Myocyte (in vitro differentiated cells): Measurements from ENCODE around the gene KIF16B. TPM values are rescaled to one million over a fixed set of nuclear protein-coding genes. Genes with fewer than 3 reads are reported as not detected.

Source experiments
- DNase-seq: peaks from one replicate; pipeline ENCODE4 v3.0.0-alpha.2; 2012; ENCODE audit warnings: low read depth
- total RNA-seq: library from RNA; depleted of rRNA; stranded (reverse); fragments of >200 nt; gene quantifications from 2 replicates; pipeline ENCODE4 v1.2.3, GENCODE V29; 2014

KIF16B gene
- total RNA-seq, 1 donor from 2014 or later: 16.0 TPM

DNA sequence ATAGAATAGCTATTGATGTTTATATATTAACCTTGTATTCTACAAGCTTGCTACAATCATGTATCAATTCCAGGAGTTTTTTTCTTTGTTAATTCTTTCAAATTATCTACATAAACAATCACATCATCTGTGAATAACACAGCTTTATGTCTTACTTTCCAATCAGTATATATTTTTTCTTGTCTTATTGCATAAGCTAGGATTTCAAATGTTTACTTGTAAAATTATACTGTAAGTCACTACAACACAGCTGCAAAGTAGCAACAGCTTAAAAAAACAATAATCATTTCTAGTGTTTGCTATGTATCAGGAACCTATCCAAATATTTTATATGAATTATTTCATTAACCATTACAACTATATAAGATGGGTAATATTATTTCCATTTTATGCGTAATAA lies 270.4 kb downstream of the KIF16B start:
- no peak for DNase-seq

DNA sequence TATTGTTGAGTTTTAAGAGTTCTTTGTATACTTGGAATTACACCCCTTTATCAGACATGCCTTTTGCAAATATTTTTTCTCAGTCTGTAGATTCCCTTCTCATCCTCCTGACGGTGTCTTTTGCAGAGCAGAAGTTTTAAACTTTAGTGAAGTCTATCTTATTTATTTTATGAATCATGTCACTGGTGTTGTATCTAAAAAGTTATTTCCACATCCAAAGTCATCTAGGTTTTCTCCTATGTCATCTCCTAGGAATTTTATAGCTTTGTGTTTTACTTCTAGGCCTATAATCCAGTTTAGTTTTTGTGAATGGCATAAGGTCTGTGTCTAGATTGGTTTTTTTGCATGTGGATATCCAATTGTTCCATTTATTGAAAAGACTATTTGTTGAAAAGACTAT lies 271.3 kb downstream of the KIF16B start:
- DNase-seq: no peak

DNA sequence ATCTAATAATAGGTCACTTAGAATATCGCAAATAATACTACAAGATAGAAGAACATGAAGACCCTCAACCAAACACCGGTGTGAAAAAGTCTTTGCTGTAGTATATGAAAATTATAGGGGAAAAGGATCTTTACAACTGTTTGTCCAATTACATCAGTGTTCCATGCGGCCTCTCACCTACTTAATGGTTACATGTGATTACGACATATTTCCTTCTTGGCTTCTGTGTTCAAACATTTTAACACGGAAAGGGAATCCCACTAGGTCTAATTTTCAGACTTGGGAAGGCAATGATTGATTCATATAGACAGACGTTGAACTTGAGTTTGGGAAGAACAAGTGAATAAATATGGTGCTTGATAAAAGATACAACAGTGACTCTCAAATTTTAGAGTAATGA lies 273.4 kb downstream of the KIF16B start:
- DNase-seq: no peak

DNA sequence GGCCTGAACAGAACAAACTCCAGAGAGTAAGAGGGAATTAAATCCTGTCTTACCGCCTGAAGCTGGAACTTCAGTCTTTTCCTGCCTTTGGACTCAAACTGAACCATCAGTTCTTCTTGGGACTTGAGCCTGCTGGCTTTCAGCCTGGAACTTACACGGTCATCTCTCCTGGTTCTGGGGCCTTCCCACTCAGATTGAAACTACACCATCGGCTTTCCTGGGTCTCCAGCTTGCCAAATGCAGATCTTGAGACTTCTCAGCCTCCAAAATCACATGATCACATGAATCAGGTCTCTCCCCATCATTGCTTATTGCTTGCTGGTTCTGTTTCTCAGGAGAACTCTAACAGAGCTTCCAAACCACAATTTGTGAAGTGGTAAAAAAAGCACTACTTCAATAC lies 276.3 kb downstream of the KIF16B start:
- DNase-seq: no peak

DNA sequence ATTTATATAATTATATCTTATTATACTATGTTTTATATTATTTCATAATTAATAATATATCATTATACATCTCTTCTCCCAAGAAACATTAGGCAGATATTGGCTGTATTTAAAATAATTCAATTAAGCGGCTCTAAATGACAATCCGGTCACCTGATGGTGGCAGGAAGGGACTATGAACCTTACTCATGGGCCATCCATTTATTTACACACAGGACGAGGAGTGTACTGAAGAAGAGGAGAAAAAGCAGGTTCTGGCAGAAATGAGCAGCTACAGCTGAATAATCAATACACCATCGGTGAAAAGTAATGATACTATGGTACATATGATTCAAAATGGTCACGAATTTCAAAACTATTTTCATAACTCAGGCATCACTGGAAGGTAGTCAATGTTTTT lies 277.7 kb downstream of the KIF16B start:
- DNase-seq: no peak

DNA sequence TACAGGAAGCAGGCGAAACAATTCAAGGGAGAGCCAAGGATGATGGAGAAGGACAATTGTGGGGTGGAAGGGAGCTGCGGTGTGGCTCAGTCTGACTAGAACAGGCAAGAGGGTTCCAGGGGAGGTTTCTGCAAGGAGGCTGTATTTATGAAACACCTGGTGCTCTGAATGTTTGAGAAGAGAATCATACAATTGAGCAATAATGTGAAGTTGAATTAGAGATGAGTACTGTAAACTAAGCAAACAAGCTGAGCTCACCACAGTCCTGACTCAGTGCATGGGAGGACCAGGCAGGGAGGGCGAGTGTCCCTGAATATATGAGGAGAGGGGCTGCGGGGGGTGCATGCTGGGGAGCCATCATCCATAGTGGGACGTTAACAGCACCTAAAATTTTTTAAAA lies 279.7 kb downstream of the KIF16B start:
- DNase-seq: no peak

DNA sequence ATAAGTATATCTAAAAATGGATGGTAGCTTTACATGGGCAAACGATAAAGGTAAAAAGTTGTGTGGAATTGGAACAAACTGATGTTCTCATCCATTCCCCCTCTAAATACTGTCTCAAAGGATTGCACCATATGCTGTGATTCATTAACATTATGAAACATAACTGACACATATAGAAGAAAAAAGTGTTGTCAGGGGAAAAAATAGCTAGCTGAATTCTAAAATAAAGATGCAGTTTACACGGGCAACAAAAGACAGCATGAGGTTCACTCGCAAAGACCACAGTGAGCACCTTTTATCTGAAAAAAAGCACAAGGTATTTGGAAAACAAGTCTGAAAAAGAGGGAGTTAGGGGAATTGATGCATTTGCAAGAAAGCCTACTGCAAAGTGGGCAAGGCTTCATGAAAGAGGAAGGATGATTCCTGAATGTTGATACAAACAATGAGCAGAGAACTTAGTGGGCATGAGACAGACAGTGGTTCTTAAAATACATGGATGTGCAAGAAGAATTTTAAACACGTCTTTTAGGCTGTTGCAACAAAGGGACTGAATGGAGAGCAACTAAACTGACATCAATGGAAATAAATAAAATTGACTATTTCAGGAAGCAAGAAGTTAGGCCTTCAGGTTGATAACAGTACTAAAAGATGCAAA lies 280.9 kb downstream of the KIF16B start:
- DNase-seq: no peak

DNA sequence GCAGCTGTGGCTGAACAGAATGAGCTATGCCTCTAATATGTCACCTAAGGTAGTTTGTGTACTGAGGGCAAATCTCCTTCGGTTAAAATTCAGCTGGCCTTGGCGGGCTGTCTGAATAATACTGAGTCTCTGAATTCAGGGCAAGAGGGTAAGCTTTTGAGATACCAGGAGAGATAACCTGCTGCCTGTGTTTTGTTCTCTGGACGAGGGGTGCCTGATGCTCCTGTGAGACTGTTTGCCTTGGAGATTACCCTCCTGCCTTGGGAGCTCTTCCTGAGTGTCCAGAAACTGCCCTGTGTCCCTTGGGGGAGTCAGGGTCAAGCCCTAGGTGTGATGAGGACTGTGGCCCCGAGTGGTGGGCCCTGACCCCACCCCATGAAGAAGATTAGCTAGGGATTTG lies 282.9 kb downstream of the KIF16B start:
- DNase-seq: no peak

DNA sequence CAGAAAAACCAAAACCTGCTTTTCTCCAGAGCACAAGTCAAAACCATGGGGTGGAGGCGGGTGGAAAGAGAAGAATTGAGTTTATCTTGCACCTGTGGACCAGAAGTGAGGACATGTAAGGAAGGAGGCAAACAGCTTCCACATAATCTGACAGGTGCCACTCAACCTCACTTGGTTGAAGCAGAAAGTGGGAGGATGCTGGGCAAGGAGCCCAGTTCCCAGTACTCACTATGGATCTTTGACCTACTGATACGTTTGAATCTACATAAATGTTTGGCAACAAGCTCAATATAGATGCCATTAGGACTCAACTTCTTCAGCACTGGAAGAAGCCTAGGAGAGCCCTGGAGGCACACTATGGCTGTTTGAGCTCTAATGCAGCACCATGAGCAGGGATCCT lies 285.5 kb downstream of the KIF16B start:
- DNase-seq: no peak

DNA sequence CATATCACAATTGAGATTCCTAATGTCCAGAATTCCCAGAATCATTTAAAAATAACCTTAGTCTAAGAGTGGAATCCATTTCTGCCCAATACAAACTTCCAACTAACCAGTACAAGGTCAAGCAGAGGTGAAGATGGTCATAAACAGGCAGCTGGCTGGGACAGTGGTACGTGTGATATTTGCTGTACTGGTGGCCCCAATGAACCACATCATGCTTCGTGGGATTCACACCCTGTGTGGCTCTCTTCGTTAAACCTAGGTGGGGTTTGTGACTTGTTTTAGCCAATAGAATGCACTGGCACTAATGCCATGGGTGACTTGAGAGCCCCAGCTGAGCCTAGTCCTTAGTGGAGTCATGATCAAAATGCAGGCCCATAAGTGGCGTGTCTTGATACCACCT lies 286.6 kb downstream of the KIF16B start:
- DNase-seq: peak; percentile 85

DNA sequence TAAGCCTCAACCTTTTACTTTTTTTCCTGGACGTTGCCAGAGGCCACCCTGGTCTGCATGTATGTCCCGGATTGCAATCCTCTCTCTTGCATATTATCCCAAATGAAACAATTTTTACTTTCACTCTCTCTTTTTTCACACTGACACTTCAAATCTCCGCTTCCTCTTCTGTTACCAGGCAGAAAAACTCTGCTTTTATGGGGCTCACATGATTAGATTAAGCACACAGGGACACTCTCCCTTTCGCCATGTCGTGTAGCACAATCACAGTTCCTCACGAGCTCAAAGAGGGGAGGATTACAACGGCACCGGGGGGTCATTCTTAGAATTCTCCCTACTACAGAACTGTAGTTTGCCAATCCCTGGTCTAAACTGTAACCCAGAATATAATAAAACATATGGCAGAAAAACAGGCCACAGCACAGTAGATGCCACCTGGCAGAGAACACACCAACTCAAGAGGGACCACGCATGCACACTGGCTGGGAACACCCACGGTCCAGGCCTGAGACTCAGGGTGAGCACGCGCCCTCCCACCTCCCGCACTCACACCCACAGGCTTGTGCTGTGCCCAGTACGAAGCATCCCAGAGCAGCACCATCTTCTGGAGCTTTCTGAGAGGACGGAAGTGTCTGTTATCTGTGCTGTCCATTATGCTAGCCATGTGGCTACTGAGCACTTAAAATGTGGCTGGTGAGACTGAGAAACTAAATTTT lies 288.7 kb downstream of the KIF16B start:
- DNase-seq: no peak

DNA sequence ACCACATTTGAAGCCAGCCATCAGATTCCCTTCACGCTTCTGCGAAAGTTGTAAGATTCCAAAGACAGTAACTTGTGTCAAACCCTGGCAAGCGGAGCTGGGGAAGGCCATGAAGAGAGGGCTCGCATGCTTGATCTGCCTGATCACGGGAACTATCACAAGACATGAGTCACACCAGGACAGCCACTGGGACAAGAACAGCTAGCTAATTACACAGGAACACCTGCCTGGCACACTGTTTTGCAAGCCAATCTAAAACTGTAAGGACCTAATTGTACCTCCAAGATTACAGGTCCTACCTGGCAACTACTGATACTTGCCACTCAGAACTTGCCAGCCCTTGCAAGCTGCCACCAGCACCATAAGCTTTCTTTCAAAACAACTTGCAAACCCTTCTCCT lies 289.3 kb downstream of the KIF16B start:
- DNase-seq: peak; percentile 32

DNA sequence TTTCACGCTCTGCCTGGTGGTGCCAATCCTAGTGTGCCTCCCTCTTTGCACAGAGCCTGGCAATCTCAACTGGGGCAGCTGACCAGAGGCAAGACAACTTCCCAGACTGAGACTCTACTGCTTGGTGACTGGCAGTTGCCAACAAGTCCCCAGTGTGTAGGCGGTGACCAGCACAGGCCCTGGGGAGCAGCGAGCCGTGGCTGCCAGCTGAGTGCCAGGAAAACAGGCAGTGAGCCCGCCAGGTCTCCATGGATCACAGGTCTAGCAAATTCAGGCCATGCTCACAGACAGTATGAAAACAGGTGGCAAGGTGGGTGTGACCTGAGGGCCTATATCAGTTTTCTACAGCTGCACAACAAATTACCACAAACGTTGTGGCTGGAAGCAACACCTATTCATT lies 289.9 kb downstream of the KIF16B start:
- DNase-seq: peak; percentile 21

DNA sequence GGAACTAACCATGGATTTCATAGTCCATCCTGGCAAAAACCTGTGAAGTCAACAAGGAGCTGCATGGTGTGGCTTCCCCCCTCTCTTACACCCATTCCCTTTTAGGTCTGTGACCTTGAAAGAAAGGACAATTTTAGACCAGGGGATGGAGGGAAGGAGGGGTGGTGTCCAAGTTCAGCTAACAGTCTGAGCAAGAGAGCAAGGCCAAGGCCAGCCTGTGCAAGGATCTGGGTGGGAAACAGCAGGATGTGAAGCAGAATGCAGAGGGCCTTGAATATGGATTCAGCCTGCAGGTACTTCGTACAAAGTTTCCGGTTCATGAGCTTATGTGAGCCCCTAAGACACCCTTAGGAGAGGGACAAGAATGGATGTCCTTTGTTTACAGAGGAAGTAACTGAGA lies 293.0 kb downstream of the KIF16B start:
- DNase-seq: no peak

DNA sequence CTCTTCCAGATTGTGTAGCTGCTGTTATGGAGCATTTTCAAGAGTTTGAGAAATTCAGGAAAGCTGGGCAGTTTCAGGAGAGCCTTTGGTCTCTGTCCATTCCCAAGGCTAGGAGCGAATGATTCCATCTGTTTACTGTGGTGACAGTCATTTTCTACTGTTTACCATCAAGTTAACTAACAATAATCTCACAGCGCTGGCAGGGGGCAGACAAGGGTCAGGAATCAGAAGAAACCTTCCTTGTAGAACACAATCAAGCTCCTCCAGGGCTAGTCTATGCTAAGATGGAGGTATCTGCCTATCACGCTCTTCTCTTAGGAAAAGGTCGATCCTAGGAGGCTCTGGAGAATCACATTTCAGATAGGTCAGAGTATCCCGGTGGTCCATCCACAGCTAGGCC lies 293.9 kb downstream of the KIF16B start:
- peak; percentile 26 for DNase-seq

DNA sequence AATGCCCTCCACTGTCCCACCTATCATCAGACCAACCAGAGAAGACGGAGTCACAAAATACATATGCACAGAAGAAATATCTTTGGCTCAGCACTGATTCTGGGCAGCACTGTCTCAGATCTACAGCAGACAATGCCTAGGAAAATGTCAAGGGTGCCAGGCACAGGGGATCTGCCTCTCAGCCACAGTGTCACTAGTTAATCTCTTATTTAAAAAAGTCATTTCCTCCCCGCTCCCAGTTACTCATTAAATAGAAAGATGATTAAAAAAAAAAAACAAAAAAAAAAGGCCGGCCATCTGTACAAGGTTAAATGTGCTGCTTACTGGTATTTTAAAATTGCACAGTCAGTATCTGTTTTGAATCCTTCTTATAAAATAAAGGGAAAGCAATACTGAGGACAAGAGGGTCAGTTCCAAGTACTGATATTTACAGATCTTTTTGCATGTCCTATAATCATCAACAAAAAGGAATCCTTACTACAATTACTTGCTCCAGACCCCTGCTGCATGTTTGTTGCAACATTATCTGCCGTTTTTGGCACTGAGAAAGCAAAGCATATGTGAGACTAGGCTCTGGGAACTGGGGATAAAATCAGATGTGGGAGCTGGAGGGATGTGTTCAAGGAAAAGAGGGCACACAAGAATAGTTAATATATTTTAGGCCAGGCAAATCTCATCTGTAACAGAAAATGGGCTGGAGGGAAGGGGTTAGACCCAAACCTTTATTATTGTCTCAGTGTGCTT lies 299.3 kb downstream of the KIF16B start:
- DNase-seq: no peak

DNA sequence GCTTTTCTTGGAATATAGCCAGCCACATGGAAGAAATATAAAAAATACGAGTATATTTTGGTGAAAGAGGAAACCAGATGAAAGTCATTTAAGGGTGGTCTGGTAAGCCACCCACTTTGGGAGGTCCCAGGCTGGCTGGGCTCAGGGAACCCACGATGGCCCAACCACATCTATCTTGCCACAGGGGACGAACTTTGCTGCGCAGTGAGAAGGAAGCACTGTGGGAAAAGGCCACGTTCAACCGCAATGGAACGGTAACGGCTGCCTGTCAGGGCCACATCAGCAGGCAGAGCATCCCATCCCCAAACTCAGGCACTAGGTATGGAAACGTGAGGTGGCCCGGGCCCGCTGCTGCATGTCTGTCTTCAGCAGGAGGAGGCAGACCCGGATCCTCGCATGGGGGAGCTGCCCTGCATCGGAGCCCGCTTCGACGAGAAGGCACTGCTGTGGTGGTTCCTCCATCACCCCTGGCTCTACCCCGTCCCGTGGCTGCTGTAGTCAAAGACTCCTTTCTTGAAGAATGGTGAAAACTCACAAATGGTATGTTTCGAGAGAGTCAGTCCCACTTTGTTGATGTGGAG lies 300.4 kb downstream of the KIF16B start:
- DNase-seq: no peak

DNA sequence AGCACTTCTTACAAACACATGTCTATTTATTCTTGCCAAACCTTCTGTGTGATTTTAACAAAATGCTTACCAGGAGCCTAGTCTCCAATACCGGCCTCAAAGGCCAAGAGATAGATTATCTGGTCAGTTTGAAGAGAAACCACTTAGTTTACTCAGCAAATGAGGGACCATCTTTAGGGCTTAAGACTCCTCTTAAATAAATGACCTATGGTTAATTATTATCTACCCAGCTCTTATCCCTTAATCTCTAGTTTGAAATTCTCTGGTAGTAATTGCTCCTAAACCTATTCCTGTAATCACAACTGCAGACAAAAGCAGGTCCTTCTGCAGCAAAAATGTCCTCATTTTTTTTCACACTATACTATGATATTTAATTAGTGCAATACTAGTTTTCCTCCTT lies 301.8 kb downstream of the KIF16B start:
- no peak for DNase-seq

DNA sequence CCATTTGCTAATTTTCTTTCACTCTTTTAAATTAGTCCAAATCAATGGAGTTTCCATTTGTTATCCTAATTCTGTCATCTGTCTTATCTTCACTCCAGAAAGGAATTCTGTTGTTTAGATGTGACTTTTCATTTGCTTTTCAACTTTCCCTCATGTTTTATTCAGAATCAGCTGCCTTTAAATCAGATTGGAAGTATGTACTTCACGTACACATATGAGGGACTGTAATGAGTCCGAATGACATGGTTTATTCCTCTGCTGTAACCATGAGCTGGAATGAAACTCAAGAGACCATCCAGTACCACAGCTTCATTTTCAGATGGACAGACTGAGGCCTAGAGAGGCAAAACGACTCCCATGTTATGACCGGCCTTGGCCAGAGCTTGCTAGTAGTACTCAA lies 302.3 kb downstream of the KIF16B start:
- no peak for DNase-seq

DNA sequence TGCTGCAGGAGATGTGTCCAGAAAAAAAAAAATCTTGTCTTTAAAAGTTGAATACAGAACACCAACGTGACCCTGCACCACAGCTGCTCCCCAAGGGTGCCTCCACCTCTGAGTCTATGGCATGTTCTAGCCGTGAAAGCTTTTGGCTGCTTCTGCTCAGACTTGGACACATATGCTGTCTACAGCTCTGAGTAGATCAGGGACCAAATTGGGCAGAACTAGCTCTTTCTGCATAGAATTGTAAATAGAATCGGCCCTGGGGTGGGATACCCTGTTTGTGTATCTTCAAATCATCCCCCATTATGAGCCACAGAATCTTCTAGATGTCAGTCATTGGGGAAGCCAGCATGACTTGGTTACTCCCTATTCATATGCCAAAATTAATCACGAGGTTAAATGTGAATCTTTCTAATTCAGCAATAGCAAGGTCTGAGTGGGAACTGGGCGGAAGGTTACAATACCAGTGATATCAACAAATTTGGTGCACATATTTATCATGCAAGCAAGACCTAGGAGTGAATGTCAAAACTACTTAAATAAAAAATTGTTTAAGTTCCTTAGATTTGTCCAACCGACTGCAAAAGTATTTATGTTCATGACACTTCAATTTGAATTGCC lies 302.8 kb downstream of the KIF16B start:
- no peak for DNase-seq

DNA sequence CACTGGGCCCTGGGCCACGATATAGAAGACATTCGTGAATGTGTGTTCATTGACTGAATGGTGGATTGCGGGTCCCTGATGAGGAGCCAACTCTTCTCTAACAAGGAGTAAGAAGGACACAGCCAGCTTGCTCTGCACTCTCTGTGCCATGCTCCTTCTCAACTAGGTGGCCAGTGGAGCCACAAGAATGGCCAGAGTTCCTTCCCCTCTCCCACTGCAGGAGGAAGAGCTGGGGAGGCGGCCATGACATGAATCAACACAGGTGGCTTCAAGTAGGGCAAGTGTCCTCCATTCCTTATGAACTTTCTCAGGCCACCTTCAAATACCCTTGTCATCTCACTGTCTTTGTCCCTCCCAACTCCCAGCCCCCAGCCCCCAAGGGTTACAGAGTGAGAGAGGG lies 305.7 kb downstream of the KIF16B start:
- DNase-seq: no peak

DNA sequence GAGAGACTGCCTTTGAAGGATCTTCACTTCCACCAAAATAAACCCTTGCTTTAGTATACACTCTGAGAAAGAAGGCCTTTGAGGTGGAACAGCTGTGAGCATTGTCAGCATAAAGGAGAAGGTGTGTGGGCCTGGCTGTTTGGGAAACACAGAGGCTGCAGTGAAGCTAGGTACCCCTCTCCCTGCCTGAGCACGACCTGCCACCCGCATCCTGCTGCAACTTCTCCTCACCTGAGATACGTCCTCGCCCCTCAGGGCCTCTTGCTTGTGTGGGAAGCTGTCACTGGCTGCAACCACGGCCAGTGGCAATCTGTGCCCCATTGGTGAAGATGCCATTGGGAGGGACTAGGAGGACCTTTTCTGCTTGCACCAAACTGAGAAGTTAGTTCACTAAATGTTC lies 307.9 kb downstream of the KIF16B start:
- no peak for DNase-seq
